CD14-positive monocyte (primary cell): ENCODE results near the gene CKM. TPM values are rescaled to one million over a fixed set of nuclear protein-coding genes. Genes with fewer than 3 reads are reported as not detected.

Experiments
- DNase-seq, 3 donors: peaks; one replicate each; pipeline ENCODE4 v3.0.0-alpha.2; 2011 to 2022
- H2AFZ ChIP-seq: 2 replicates; pipeline ENCODE4 v1.6.0; 2012; ENCODE audit warnings: mild to moderate bottlenecking, low read depth, low read length, inconsistent platforms; ENCODE audit not compliant: insufficient read depth, poor library complexity, severe bottlenecking
- H3K27ac ChIP-seq, 2 donors: 1 replicate in 1 of 2; 2 replicates in 1 of 2; pipeline ENCODE4 v1.5.1; 2012 to 2013; ENCODE audit warnings: low read length in 2 of 2, control low read depth in 1 of 2, inconsistent platforms in 1 of 2, low read depth in 1 of 2, mild to moderate bottlenecking in 1 of 2
- H3K27me3 ChIP-seq, 2 donors: one replicate each; pipeline versions ENCODE4 v1.6.0 to v1.6.1; 2011 to 2013; ENCODE audit warnings: low read length in 2 of 2; ENCODE audit not compliant: control insufficient read depth in 2 of 2, insufficient read depth in 2 of 2
- H3K36me3 ChIP-seq, 2 donors: replicated peaks in 1 of 2; 1 replicate in 1 of 2; 2 replicates in 1 of 2; pipeline versions ENCODE4 v1.5.1 to v1.6.1; 2012 to 2013; ENCODE audit warnings: low read length in 2 of 2, control low read depth in 1 of 2, inconsistent platforms in 1 of 2, mild to moderate bottlenecking in 1 of 2; ENCODE audit not compliant: insufficient read depth in 2 of 2, control insufficient read depth in 1 of 2
- H3K4me1 ChIP-seq, 2 donors: 1 replicate in 1 of 2; 2 replicates in 1 of 2; pipeline versions ENCODE4 v1.5.1 to v1.6.1; 2012 to 2013; ENCODE audit warnings: low read length in 2 of 2, control low read depth in 1 of 2, inconsistent platforms in 1 of 2, mild to moderate bottlenecking in 1 of 2, moderate library complexity in 1 of 2; ENCODE audit not compliant: insufficient read depth in 2 of 2, control insufficient read depth in 1 of 2
- H3K4me2 ChIP-seq: replicated peaks from 2 replicates; pipeline ENCODE3; 2012; ENCODE audit warnings: low read length, moderate library complexity, mild to moderate bottlenecking; ENCODE audit not compliant: poor library complexity, severe bottlenecking; ENCODE audit errors: extremely low read depth
- H3K4me3 ChIP-seq, 3 experiments: fragments of 200-600 bp in 1 of 3; sonication (generic) in 1 of 3; replicated peaks in 1 of 3; 1 replicate in 2 of 3; 2 replicates in 1 of 3; pipeline ENCODE4 v1.5.1; 2011 to 2013; ENCODE audit warnings: low read length in 3 of 3, mild to moderate bottlenecking in 3 of 3, control low read depth in 2 of 3, low read depth in 2 of 3, inconsistent platforms in 1 of 3, moderate library complexity in 1 of 3
- H3K79me2 ChIP-seq: 2 replicates; pipeline ENCODE4 v1.6.0; 2012; ENCODE audit warnings: mild to moderate bottlenecking, control low read depth, inconsistent platforms, low read length, moderate library complexity; ENCODE audit not compliant: insufficient read depth
- H3K9ac ChIP-seq: 2 replicates; pipeline ENCODE4 v1.6.0; 2017; ENCODE audit warnings: low read length, mild to moderate bottlenecking; ENCODE audit not compliant: insufficient read depth, poor library complexity, severe bottlenecking
- H3K9me3 ChIP-seq, 2 donors: replicated peaks in 1 of 2; 1 replicate in 1 of 2; 2 replicates in 1 of 2; pipeline versions ENCODE4 v1.5.1 to v1.6.1; 2012 to 2013; ENCODE audit warnings: low read length in 2 of 2, control low read depth in 1 of 2; ENCODE audit not compliant: control insufficient read depth in 1 of 2, insufficient read depth in 1 of 2
- H4K20me1 ChIP-seq: 2 replicates; pipeline ENCODE4 v1.6.0; 2012; ENCODE audit warnings: mild to moderate bottlenecking, low read length, control low read depth, moderate library complexity; ENCODE audit not compliant: insufficient read depth
- H3K27ac Mint-ChIP-seq, 7 donors: one replicate each; pipeline ENCODE4 v1.8.0; 2020; ENCODE audit warnings: mild to moderate bottlenecking in 7 of 7, mixed read lengths in 7 of 7, moderate library complexity in 6 of 7, inconsistent platforms in 2 of 7
- H3K27me3 Mint-ChIP-seq, 3 donors: one replicate each; pipeline ENCODE4 v1.8.0; 2021 to 2022; ENCODE audit warnings: low read depth in 3 of 3, mild to moderate bottlenecking in 3 of 3, mixed read lengths in 3 of 3, moderate library complexity in 3 of 3, inconsistent platforms in 1 of 3
- H3K36me3 Mint-ChIP-seq, 2 donors: one replicate each; pipeline ENCODE4 v1.8.0; 2020; ENCODE audit warnings: mixed read lengths in 2 of 2, inconsistent platforms in 1 of 2, mild to moderate bottlenecking in 1 of 2
- H3K4me1 Mint-ChIP-seq: one replicate; pipeline ENCODE4 v1.8.0; 2020; ENCODE audit warnings: mild to moderate bottlenecking, mixed read lengths
- H3K4me3 Mint-ChIP-seq, 2 donors: one replicate each; pipeline ENCODE4 v1.8.0; 2020; ENCODE audit warnings: mild to moderate bottlenecking in 2 of 2, mixed read lengths in 2 of 2, moderate library complexity in 1 of 2
- H3K9me3 Mint-ChIP-seq, 7 donors: one replicate each; pipeline ENCODE4 v1.8.0; 2020 to 2022; ENCODE audit warnings: mixed read lengths in 7 of 7, mild to moderate bottlenecking in 6 of 7, moderate library complexity in 6 of 7, inconsistent platforms in 2 of 7
- WGBS: methylation state at CpG from one replicate; pipeline ENCODE4 v1.1.5; 2013; ENCODE audit warnings: missing lambda C conversion rate; ENCODE audit not compliant: insufficient coverage; 5-methylcytosine and 5-hydroxymethylcytosine counted together
- intact Hi-C, 2 donors: fragments of 100-400 bp; cut with micrococcal nuclease; formaldehyde crosslinking; loops; one replicate each; pipeline versions ENCODE4 v1.15.0 to v1.15.1; 2023
- polyA minus RNA-seq: library from RNA; depleted of rRNA, polyadenylated mRNA; stranded (reverse); fragments of >200 nt; gene quantifications from 2 replicates; pipeline ENCODE4 v1.2.3, GENCODE V29; 2012
- polyA plus RNA-seq, 3 donors: library from polyadenylated mRNA; depleted of rRNA in 1 of 3; unstranded in 2 of 3; stranded (reverse) in 1 of 3; fragments of 300-500 nt in 2 of 3; fragments of >200 nt in 1 of 3; fragmentation: Illumina TruSeq in 2 of 3; gene quantifications; 1 replicate in 2 of 3; 2 replicates in 1 of 3; pipeline ENCODE4 v1.2.3, GENCODE V29; 2012 to 2021
- total RNA-seq, 12 experiments: library from RNA in 1 of 12; stranded (reverse) in 1 of 12; fragments of 120-200 nt in 1 of 12; gene quantifications; one replicate each; pipeline ENCODE4 v1.2.4 and lab custom pipeline; 2013 to 2026; ENCODE audit warnings: mixed read lengths in 6 of 12, inconsistent platforms in 1 of 12
- TF ChIP-seq, protein P1 (sequence below): fragments of 200-600 bp; IDR thresholded peaks from one replicate; pipeline ENCODE4 v1.8.0; 2022; ENCODE audit warnings: antibody characterized with exemption, mild to moderate bottlenecking

The CKM gene
- 0.65 TPM for total RNA-seq (2013)
- under 1 TPM; 0.17 to 0.50 (median 0.24) TPM for polyA plus RNA-seq
- polyA minus RNA-seq: 0.14 TPM in 1 of 2 replicates, not detected in the other
- 0 to 0.59 (median 0.18) reads per million in 11 experiments for total RNA-seq (lab: John Stamatoyannopoulos, UW)

DNA sequence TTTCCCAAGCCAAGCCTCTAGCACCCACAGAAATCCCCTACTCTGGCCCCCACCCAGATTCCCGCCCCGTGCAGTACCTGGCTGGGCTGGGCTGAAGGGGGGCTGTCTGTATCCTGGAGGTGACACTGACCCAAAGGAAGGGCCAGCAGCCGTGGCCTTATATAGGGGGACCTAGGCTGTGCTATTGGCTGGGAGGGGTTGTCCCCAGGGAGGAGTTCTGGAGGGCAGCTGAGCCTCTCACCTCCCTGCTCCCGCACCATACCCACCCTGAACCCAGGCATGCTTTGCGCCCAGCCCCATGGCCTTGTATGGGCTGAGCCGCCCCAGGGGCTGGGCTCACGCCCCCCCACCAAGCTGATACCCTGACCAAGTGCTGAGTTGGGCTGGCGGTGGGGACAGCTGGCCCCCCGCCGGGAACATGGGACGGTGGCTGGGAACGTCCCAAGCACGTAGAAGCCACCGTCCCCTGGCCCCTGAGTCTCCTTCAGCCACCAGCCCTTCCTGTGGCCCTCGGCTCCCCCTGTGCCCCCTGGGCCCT is at the start of gene CKM:
TSS of gene CKM (minus strand) at position 132 of the 538 bp plus-strand sequence. CDS start 3,162 bp downstream, outside the sequence.
- H3K9ac ChIP-seq: no peak within 1 kb of the TSS
- no peaks in the 10 kb centered on the region for H3K9me3 ChIP-seq
- peak within 1 kb of the TSS in 1 of 7 donors; percentile 4 for H3K27ac Mint-ChIP-seq
- H3K4me2 ChIP-seq: no peak within 1 kb of the TSS
- H3K79me2 ChIP-seq: no peaks in the 10 kb centered on the region
- no peak within 1 kb of the TSS for H3K4me3 ChIP-seq
- no peak within 1 kb of the TSS for H2AFZ ChIP-seq
- H3K27me3 ChIP-seq: peaks cover 8 to 31% of the 10 kb centered on the region in 2 donors
- no peak within 1 kb of the TSS for H3K27ac ChIP-seq
- 62% methylated on average over 9 of the region's 15 CpGs for WGBS
- peaks cover 3 to 7% of the 10 kb centered on the region in 2 donors for H3K4me1 ChIP-seq
- no peaks in the 10 kb centered on the region for H4K20me1 ChIP-seq
- peak within 1 kb of the TSS; percentile 24 to 52 for H3K4me3 Mint-ChIP-seq
- intact Hi-C loops: no loop called here
- no peak for DNase-seq
- no peaks in the 10 kb centered on the region for H3K36me3 ChIP-seq
- peaks cover 33 to 50% (median 36%) of the 10 kb centered on the region in 3 donors for H3K27me3 Mint-ChIP-seq
- peaks cover 0 to 8% (median 2%) of the 10 kb centered on the region in 7 donors for H3K9me3 Mint-ChIP-seq
- no peaks in the 10 kb centered on the region for H3K36me3 Mint-ChIP-seq
- H3K4me1 Mint-ChIP-seq: peaks cover 6% of the 10 kb centered on the region
- TF ChIP-seq, protein P1, sequence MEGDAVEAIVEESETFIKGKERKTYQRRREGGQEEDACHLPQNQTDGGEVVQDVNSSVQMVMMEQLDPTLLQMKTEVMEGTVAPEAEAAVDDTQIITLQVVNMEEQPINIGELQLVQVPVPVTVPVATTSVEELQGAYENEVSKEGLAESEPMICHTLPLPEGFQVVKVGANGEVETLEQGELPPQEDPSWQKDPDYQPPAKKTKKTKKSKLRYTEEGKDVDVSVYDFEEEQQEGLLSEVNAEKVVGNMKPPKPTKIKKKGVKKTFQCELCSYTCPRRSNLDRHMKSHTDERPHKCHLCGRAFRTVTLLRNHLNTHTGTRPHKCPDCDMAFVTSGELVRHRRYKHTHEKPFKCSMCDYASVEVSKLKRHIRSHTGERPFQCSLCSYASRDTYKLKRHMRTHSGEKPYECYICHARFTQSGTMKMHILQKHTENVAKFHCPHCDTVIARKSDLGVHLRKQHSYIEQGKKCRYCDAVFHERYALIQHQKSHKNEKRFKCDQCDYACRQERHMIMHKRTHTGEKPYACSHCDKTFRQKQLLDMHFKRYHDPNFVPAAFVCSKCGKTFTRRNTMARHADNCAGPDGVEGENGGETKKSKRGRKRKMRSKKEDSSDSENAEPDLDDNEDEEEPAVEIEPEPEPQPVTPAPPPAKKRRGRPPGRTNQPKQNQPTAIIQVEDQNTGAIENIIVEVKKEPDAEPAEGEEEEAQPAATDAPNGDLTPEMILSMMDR: no peak

DNA sequence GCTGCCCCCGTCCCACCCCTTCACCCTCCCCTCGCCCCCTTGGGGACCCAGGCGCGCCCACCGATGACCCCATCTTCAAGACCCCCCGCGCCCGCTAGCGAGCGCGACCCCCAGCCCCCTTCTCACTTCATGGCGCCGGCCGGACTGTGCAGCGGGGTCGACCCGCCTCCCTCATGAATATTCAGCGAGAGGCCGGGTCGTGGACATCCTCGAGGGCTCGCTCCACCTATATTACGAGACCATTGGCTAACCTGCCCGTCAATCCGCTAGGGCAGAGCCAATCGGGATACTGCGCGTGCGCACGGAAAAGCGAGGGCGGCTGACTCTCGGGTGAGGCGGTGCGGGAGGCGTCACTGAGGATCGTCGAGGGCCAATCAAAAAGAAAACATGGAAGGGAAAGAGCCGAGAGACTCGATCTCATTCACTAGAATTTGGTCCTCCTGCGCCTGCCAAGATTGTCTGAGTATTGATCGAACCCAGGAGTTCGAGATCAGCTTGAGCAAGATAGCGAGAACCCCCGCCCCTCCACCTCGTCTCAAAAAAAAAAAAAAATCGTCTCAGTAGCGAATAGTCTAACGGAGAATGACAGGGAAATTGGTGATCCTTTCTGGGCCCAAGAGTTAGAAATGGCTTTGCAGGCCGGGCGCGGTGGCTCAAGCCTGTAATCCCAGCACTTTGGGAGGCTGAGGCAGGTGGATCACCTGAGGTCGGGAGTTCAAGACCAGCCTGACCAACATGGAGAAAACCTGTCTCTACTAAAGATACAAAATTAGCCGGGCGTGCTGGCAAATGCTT is 47.9 kb upstream of the CKM start, which contains the start of gene ERCC2:
TSS of gene ERCC2 (minus strand) at position 164 of the 795 bp plus-strand sequence. CDS start at position 131, 33 bp downstream.
- TF ChIP-seq, protein P1: no peak
- Mint-ChIP-seq H3K27ac (peak within 1 kb of the TSS; percentile 91 to 98 (median 96)), H3K4me1 (peaks cover 13% of the 10 kb centered on the region), H3K27me3 (peaks cover 0 to 6% (median 4%) of the 10 kb centered on the region in 3 donors), H3K36me3 (peaks cover 0 to 9% of the 10 kb centered on the region in 2 donors), H3K4me3 (peak within 1 kb of the TSS; percentile 89 to 96), H3K9me3 (peaks cover 0 to 2% (median 0%) of the 10 kb centered on the region in 7 donors)
- peak within 1 kb of the TSS; percentile 72 to 88 for H3K27ac ChIP-seq
- no peaks in the 10 kb centered on the region for H3K27me3 ChIP-seq
- peak within 1 kb of the TSS; percentile 61 to 88 (median 83) for H3K4me3 ChIP-seq
- H3K36me3 ChIP-seq: peaks cover 2 to 4% of the 10 kb centered on the region in 2 donors
- intact Hi-C loops: loop anchor here in 1 of 2 donors (5.0 kb wide), 1 partner anchor 37 kb away; the partner anchor contains the start of genes POLR1G and PPP1R13L
- peak; percentile 97 to 99 (median 98) for DNase-seq
- H3K9me3 ChIP-seq: no peaks in the 10 kb centered on the region
- H3K9ac ChIP-seq: peak within 1 kb of the TSS; percentile 58
- H2AFZ ChIP-seq: peak within 1 kb of the TSS; percentile 84
- H3K4me2 ChIP-seq: peak within 1 kb of the TSS; percentile 96
- no peaks in the 10 kb centered on the region for H3K79me2 ChIP-seq
- H4K20me1 ChIP-seq: no peaks in the 10 kb centered on the region
- under 1% methylated on average over 39 of the region's 55 CpGs for WGBS
- H3K4me1 ChIP-seq: peaks cover 7 to 11% of the 10 kb centered on the region in 2 donors
